Astrocyte of the cerebellum (primary cell): ENCODE measurements around the gene PLEKHG5.

Experiments used
- DNase-seq: peaks from one replicate; pipeline ENCODE4 v3.0.0-alpha.2; 2011; ENCODE audit warnings: low read depth
- H3K4me3 ChIP-seq: 2 replicates; pipeline ENCODE4 v1.5.1; 2011; ENCODE audit warnings: mild to moderate bottlenecking, low read depth, low read length, moderate library complexity
- CTCF ChIP-seq: IDR thresholded peaks from 2 replicates; pipeline ENCODE4 v1.5.1; 2012; ENCODE audit warnings: low read length, low read depth, moderate library complexity, mild to moderate bottlenecking; ENCODE audit errors: missing control alignments
- in situ Hi-C: cut with HindIII; loops from 2 replicates; pipeline ENCODE4 v1.10.0; 2017; ENCODE audit warnings: low sequenced_read_pairs

Gene PLEKHG5

GRCh38 chr1:6468729-6469461 lies 22.6 kb downstream of the PLEKHG5 start:
- no peak overlapping the region for H3K4me3 ChIP-seq
- no peak for DNase-seq
- no peak for TF ChIP-seq CTCF
- in situ Hi-C loops = no loop called here

DNA sequence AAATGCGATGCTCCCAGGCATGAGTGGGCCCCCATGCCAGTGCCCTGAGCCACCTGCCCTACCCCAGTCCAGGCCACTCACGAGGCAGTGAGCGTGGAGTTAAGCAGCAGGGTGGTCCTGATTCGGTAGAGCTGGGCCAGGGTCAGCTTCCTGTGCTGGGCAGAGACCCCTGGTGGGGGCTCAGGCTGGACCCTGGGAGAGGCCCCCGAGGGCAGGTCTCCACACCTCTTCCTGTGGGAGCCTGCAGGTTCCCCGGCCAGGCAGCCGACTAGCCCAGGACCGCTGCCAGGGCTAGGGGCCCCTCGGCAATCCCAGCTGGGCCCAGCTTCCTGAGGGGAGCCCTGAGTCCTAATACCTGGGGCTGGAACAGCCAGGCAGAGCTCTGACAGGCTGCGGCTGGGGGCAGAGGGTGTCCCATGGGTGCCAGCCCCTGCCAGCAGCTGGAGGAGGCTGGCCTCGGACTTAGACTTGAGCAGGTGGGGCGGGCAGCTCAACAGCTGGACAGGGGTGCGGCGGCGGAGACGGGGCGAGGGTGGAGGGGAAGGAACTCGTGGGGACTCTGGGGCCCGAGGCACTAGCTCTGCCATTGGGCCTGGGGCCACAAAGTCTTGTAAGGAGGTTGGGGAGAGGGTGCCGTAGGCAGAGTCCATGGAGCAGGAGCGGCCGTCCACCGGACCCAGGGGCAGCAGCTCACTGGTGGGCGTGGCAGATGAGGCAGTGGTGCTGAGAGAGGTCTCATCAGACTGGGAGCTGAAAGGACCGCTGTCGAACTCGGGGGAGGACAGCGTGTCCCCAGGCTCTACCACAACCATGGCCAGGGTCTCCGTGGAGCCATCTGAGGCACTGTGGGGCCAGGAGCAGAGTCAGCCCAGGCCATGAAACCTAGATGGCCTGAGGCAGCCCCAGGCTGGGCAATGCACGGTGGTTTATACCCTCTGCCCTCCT lies 23.5 kb downstream of the PLEKHG5 start:
- TF ChIP-seq CTCF = no peak
- no peak overlapping the region for H3K4me3 ChIP-seq
- no peak for DNase-seq
- in situ Hi-C loops = no loop called here

DNA sequence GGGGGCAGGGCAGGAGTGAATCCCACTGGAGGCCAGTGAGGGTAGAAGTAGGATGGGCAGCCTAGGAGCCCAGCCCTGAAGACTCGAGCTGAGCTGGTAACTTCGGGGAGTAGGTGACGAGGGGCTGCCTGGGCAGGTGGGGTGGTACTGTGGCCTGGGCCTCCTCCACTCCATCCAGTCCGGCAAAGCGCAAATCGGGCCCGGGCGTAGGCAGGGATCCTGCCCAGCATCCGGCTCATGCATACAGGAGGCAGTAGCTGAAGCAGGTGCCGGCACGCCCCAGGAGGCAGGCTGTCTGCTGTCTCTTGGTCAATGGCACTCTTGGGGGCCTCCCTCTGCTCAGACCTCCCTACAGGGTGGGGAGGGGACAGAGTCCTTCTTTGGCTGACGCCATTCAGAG lies 24.2 kb downstream of the PLEKHG5 start:
- TF ChIP-seq CTCF = no peak
- no peak for DNase-seq
- no peak overlapping the region for H3K4me3 ChIP-seq
- in situ Hi-C loops = no loop called here

GRCh38 chr1:6466751-6467150 lies 24.7 kb downstream of the PLEKHG5 start:
- DNase-seq = no peak
- in situ Hi-C loops = no loop called here
- no peak overlapping the region for H3K4me3 ChIP-seq
- TF ChIP-seq CTCF = no peak

- no peak for DNase-seq
- in situ Hi-C loops = no loop called here
- TF ChIP-seq CTCF = no peak
- H3K4me3 ChIP-seq = no peak within 1 kb of the TSS
These were observed 25.4 kb downstream of the PLEKHG5 start, which contains the start of gene TNFRSF25 for GRCh38 chr1:6466023-6466422. TNFRSF25 (minus strand) TSS chr1:6466173; CDS start chr1:6466107, 66 bp downstream.

DNA sequence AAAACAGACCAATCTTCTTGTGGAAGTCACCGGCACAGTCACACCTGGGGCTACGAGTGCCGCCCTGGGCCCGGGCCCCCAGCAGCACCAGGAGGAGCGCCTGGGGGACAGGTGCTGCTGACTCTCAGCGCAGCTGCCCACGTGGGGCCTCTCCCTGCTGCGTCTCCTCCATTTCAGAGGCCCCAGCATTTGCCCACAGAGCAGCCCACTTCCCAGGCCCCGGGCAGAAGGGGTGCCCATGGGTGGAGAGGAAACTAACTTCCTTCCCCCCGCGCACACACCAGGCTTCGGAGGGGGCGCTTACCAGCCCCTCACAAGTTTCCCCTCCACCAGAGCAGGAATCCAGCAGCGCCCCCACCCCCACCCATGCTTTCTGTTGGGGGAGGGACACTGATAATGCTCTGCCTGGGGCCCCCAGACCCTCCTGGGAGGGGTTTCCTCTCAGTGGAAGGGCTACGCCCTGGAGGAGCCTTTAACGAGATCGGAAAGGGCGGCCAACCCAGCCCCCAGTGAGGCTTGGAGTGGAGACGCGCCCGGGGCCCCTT lies 25.9 kb downstream of the PLEKHG5 start:
- TF ChIP-seq CTCF = no peak
- in situ Hi-C loops = no loop called here
- DNase-seq = no peak
- no peak overlapping the region for H3K4me3 ChIP-seq
